Choroid plexus epithelial cell (primary cell): ENCODE measurements around the gene ARHGEF37.

Source experiments
- DNase-seq: peaks from one replicate; pipeline ENCODE4 v3.0.0-alpha.2; 2010; ENCODE audit warnings: low read depth
- H3K4me3 ChIP-seq: 2 replicates; pipeline ENCODE4 v1.5.1; 2011; ENCODE audit warnings: low read depth, mild to moderate bottlenecking, control low read depth, low read length, moderate library complexity
- TF ChIP-seq, protein P1 (sequence below): conservative IDR thresholded peaks from 2 replicates; pipeline ENCODE4 v1.5.1; 2011; ENCODE audit warnings: low read depth, mild to moderate bottlenecking, control low read depth, inconsistent platforms, low read length, moderate library complexity

Gene ARHGEF37

DNA sequence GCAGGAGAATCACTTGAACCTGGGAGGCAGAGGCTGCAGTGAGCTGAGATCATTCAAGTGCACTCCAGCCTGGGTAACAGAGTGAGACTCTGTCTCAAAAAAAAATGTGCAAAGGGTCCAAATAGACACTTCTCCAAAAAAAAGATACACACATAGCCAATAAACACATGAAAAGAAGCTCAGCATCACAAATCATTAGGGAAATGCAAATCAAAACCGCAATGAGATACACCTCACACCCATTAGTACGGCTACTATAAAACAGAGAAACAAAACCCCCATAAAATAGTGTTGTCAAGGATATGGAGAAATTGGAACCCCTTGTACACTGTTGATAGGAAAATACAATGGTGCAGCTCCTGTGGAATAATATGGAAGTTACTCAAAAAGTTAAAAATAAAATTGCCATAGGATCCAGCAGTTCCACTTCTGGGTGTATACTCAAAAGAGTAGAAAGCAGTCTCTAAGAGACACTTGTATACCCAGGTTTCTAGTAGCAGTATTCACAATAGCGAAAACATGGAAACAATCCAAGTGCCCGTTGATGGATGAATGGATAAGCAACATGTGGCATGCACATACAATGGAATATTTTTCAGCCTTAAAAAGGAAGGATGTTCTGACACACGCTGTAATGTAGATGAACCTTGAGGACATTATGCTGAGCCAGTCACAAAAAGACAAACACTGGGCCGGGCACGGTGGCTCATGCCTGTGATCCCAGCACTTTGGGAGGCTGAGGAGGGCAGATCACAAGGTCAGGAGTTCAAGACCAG, 91.6 kb downstream of the ARHGEF37 start:
- TF ChIP-seq, protein P1, sequence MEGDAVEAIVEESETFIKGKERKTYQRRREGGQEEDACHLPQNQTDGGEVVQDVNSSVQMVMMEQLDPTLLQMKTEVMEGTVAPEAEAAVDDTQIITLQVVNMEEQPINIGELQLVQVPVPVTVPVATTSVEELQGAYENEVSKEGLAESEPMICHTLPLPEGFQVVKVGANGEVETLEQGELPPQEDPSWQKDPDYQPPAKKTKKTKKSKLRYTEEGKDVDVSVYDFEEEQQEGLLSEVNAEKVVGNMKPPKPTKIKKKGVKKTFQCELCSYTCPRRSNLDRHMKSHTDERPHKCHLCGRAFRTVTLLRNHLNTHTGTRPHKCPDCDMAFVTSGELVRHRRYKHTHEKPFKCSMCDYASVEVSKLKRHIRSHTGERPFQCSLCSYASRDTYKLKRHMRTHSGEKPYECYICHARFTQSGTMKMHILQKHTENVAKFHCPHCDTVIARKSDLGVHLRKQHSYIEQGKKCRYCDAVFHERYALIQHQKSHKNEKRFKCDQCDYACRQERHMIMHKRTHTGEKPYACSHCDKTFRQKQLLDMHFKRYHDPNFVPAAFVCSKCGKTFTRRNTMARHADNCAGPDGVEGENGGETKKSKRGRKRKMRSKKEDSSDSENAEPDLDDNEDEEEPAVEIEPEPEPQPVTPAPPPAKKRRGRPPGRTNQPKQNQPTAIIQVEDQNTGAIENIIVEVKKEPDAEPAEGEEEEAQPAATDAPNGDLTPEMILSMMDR, result no peak
- DNase-seq, result no peak

DNA sequence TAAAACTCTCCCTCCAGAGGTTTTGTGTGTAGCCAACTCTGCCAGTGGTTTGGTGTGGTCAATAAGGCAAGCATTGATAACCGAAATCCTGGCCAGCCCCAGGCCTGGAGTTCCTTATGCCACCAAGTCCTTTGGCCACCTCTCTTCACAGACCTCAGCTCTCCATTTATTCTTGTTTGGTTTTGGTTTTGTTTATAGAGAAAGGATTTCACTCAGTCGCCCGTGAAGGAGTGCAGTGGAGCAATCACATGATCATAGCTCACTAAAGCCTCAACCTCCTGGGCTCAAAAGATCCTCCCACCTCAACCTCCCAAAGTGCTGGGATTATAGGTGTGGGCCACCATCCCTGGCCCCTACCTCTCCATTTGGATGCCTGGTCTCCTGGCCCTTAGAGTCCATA, 93.4 kb downstream of the ARHGEF37 start:
- TF ChIP-seq, protein P1, result no peak
- H3K4me3 ChIP-seq, result no peak overlapping the region
- DNase-seq, result no peak

More for the DNA sequence above, 91.6 kb downstream of the ARHGEF37 start:
- H3K4me3 ChIP-seq, result no peak overlapping the region

DNA sequence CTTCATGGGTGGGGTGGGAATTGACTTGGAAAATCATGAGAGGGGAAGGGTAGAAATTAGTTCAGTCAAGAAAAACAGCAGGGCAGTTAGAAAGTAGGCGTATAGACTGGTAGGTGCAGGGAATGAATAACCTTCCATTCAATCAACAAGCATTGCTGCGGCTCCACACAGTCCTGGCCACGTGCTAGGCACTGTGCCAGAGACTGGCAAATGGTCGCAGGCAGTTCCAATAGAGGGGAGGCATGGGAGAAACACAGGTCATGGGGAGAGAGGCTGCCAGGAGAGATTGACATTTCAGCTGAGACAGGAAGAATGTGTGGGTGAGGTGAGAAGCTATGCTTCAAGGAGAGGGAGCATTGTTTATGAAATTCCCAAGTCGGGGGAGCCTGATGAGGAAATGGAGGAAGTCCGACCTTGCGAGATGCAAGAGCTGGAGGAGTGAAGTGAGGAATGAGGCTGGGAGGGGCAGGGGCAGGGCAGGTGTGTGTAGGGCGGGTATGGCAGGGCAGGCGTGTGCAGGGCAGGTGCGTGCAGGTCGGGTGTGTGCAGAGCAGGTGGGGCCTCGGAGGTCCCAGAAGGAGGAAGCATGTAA, 94.4 kb downstream of the ARHGEF37 start:
- no peak overlapping the region for H3K4me3 ChIP-seq
- no peak for DNase-seq
- TF ChIP-seq, protein P1, result no peak

DNA sequence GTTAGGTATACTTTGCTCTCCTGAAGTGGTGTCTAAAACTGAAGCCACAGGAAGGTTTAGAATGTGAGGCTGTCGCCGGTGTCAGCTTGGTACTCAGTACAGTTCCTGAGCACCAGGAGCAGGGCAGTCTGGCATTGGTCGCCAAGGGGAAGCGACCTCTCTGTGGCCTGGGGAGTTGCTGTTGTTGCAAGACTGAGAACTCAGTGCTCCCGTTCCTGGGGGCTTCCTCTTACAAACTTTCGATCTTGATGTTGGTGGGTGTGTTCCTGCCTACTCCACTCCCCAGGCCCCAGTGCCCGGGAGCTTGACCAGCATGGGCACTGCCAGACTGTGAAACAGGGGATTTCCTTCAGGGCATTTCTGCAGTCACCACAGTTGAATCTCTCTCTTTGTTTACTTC, 96.4 kb downstream of the ARHGEF37 start:
- H3K4me3 ChIP-seq, result no peak overlapping the region
- DNase-seq, result no peak
- TF ChIP-seq, protein P1, result no peak

DNA sequence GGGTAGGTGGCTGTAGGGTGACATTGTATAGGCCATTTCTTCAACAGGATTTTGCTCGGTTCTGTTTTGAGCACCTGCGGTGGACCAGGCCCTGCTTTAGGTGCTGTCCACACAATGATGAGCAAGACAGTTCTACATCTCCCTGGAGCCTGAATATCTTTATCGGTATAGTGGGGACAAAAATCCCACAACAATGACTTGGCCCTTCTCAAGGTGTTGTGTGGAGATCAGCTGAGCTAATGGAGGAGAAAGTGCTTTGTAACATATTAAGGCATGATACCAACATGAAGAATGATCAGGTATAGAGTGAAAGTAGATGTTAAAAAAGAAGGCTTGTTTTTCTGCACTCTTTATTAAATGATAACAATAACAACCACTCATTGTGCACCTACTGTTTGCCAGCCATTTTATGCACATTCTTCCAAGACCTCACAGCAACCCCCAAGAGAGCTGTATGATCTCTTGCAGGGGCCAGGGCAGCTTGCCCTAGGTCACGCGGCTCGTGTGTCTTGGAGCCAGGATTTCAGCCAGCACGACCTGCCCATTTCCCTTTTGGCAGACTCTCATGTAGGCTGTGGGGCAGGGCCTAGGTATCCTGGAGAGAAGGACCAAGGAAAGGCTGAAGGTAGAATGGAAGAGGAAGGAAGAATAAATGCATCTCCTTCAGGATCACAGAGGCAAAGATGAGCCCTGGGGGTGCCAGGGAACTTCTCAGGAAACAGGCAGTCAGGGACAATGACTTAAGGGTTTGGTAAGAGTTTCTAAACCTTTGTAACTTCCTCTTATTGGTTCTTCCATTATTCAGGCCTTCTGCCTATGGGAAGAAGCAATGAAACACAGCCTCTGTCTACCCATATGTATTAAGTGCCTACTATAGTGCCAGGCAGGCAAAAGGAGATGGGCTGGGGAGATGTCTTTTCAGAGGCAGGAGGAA, 98.8 kb downstream of the ARHGEF37 start:
- TF ChIP-seq, protein P1, result no peak
- no peak overlapping the region for H3K4me3 ChIP-seq
- no peak for DNase-seq

DNA sequence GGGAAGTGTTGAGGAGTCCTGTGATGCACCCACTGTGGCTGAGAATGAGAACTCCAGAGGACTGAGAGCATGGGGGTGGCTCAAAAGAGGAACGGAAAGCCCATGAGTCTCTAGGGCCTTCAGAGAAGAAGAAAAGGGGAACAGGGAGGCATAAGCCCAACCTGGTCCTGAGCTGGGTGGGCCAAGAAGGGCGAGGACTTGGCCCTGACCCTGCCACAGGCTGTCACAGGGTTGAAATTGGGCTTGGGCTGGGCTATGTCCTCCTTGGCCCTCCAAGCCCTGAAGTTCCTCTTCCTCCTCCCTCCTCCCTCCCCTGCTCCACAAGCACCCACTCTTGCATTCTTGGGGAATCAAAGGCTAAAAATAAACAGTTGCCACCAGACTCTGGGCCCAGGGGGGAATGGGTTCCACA, 99.5 kb downstream of the ARHGEF37 start:
- no peak overlapping the region for H3K4me3 ChIP-seq
- no peak for DNase-seq
- TF ChIP-seq, protein P1, result no peak
